Stimulated activated CD4-positive, alpha-beta T cell treated with anti-CD3 and anti-CD28 coated beads, TNF-alpha, amount 100 ng/mL, for 1 hour (primary cell): ENCODE results near the gene SMIM36.
"Not testable (repeated sequence)": the region's sequence is repeated elsewhere in the genome, so short reads cannot be mapped to it uniquely, and the experiment has no call there.

Experiments
- DNase-seq, 3 donors: peaks; one replicate each; pipeline ENCODE4 v3.0.0-alpha.2; 2020; ENCODE audit warnings: low read depth in 3 of 3, low spot score in 1 of 3

Gene SMIM36

DNA sequence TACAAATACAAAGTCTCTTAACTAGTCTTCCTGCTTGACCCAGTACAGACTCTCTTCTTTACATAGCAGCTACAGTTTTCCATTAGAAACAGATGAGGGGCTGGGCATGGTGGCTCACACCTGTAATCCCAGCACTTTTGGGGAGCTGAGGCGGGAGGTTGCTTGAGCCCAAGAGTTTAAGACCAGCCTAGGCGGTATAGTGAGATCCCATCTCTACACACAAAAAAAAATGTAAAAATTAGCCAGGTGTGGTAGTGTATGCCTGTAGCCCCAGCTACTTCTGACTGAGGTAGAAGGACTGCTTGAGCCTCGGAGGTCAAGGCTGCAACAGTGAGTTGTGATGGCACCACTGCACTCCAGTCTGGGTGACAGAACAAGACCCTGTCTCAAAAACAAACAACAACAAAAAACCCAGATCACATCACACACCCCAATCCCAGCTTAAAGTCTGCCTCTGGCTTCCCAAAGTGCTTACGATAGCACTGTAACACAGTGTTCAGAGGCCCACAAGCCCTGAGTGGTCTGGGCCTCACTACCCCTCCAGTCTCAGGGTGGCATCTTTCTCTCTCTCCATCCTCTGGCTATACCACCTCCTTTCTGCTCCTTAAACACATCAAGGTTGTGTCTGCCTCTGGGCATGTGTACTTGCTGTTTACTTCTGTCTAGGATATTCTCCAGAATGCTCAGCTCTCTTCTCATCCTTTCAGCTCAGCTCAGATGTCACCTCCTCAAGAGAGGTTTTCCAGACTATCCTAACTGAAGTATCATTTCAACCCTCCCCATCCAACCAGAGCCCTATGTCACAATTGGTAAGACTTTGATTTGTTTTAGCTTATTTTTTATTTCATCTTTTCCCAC lies 93.6 kb downstream of the SMIM36 start:
- DNase-seq: no peak

GRCh38 chr17:55416470-55417052 lies 94.7 kb downstream of the SMIM36 start:
- no peak for DNase-seq

DNA sequence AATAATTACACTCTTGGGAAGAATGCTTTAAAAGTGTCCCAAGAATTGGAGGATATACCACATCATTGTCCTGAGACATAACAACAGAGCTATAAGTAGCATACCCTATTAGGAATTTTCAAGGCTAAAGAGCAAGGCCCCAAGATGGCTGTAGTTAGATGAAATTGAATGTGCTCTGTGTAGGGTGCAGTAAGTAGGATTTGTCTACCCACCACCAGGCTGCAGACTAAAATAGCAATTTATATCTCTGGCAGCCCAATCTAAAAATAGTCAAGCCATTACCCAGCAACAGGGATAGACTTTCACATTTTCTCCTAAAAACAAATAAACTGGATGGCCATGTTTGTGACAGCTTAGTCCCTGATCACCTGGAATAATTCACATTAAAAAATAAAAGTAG lies 95.3 kb downstream of the SMIM36 start:
- DNase-seq: no peak

GRCh38 chr17:55414983-55415382 lies 96.3 kb downstream of the SMIM36 start:
- DNase-seq: no peak

DNA sequence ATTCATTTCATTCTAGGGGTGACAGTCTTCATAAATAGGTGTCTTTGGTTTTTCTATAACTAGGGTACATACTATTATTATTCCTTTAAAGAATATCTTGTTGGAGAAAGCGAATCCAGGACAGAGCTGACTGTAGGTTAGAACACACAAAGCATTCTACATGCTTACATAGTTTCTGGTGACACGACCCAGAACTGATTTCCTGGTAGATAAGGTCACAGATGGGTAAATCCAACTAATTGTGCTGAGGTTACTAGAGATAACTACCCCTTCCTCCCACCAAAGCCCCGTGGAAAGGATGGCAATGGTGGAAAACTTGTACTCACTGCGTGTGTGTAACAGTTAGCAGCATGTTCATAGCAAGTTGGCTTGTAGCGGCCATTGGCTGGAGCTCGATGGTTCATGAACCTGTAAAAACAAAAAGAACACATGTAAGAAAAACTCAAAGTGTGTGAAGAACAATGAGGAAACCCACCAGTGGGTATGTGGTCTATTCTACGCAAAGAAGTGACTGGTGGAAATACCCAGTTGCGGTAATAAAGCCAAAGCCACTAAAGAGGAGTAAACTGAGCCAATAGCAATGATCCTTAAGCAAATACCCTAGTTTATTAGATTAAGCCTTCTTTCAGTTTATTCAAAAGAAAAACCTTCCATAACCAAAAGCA lies 97.3 kb downstream of the SMIM36 start:
- no peak for DNase-seq

GRCh38 chr17:55411463-55411855 lies 99.8 kb downstream of the SMIM36 start:
- no peak for DNase-seq

GRCh38 chr17:55410722-55411462 lies 100.4 kb downstream of the SMIM36 start:
- no peak for DNase-seq

GRCh38 chr17:55409030-55409800 lies 102.0 kb downstream of the SMIM36 start:
- no peak for DNase-seq

DNA sequence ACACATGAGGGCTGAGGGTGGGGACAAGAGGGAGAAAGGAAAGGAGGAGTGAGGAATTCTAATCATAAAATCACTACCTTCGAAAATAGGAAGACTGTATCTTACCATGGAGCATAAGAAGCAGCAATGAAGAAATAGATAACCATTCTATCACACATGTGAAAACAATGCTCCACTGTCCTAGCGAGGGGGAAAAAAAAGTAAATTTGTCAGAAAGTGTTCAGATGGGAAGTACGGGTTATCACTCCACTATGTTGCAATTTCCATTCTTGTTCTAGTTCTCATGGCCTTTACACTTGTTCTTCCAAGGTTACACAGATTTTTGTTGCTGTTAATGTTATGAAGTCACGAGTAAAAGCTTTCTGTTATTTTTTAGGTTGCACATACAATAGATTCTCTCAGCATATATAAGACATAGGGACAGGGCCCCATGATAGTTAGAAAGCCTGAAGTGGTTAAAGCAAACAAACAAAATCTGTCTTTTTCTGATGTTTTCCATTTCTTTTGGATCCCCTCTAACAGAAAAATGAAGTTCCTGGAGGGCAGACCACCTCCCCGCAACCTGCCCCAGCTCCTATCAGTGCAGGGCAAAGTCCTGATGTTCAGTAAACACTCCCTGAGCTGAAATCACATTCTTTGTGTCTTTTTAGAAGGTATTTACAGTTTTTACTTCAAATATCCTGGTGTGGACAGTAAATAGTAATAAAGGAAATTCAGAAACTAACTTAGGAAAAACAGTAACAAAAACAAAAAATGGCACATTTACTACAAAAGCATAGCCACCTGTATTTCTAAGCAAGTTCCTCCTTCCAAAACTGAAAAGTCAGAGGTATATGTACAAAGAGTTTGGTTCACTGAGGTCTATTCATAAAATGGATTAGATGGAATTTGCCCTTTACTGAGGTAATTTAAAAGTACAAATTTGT lies 103.3 kb downstream of the SMIM36 start:
- DNase-seq: no peak

DNA sequence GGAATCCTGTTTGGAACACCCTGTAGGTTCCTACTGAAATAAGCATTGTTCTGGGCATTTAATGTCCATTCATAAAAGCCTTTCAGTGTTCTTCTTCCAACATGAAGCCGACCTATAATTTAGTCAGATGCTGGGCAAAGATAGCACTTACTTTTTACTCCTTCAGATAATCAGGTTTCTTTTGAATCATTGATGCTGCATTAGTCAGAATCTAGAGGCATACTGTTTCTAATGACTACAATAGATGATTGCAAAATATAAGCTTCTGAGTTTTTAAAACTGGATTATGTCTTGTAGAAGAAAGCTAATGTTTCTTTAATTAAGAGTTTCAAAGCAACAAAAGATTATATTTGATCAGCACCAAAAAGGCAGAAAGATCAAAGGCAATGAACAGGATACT lies 105.7 kb downstream of the SMIM36 start:
- no peak for DNase-seq

DNA sequence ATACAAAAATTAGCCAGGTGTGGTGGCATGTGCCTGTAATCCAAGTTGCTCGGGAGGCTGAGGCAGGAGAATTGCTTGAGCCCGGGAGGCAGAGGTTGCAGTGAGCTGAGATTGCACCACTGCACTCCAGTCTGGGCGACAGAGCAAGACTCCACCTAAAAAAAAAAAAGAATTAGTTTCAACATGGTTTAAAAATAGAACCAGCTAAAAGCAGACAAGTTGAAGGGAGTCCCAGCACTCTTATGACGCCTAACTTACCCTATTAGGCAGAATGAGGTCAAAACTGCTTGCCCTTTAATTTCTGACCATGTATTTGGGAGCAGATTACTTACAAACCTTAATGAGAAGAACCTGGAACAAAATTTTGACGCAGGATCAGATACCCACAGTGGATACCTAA lies 107.1 kb downstream of the SMIM36 start:
- not testable (repeated sequence) for DNase-seq

DNA sequence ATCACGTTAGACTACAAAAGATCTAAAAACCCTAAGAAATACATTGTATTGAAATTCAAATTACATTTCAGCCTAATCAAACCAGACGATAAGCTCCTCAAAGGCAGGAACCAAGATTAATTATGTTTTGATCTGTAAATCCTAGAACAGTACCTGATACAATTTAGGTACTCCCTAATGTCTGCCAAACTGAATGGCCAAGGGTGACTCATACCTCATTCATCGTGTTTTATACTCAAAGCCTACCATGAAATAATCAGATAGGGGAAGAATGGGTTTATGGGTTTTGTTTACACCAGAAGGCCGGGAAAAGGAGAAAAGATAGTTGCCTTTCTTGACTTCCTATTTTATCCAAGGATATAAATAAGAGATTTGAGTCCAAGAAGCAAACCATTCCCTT lies 108.9 kb downstream of the SMIM36 start:
- DNase-seq: no peak
